ENCODE data around the gene VWA1. TPM values are rescaled to one million over a fixed set of nuclear protein-coding genes. Genes with fewer than 3 reads are reported as not detected.
"Not testable (repeated sequence)": the region's sequence is repeated elsewhere in the genome, so short reads cannot be mapped to it uniquely, and the experiment has no call there.

VWA1 gene
- total RNA-seq, 4 donors from 2014 or later = 142 to 261 (median 161) TPM

GRCh38 chr1:1415751-1416150, 19.7 kb upstream of the VWA1 start:
- H3K36me3 ChIP-seq = peaks cover 0 to 7% (median 0%) of the 10 kb centered on the region in 3 donors
- H3K4me3 ChIP-seq = no peak overlapping the region
- no peak for DNase-seq (ENCODE audit: low spot score in 2 of 2)
- H3K4me1 ChIP-seq = peaks cover 0 to 30% (median 4%) of the 10 kb centered on the region in 4 donors
- peak overlapping the region in 1 of 4 donors; percentile 17 for H3K27ac ChIP-seq
- 76 to 77% methylated on average over 13 of the region's 13 CpGs for WGBS, 2 donors
- no peaks in the 10 kb centered on the region for H3K27me3 ChIP-seq
- H3K9me3 ChIP-seq = no peaks in the 10 kb centered on the region
- TF ChIP-seq POLR2A (IDR thresholded peaks at IDR 0.05) = no peak

GRCh38 chr1:1417396-1417795, 18.1 kb upstream of the VWA1 start:
- not testable (repeated sequence) for H3K9me3 ChIP-seq; DNase-seq (ENCODE audit: low spot score in 2 of 2); H3K27ac ChIP-seq; H3K4me3 ChIP-seq; H3K36me3 ChIP-seq; H3K27me3 ChIP-seq
- 70% methylated on average over 5 of the region's 5 CpGs for WGBS, 2 donors
- peaks cover 0 to 44% (median 12%) of the 10 kb centered on the region in 4 donors for H3K4me1 ChIP-seq

- not testable (repeated sequence) for DNase-seq (ENCODE audit: low spot score in 2 of 2); H3K9me3 ChIP-seq; H3K27me3 ChIP-seq; H3K4me3 ChIP-seq; H3K36me3 ChIP-seq
- peaks cover 0 to 50% (median 16%) of the 10 kb centered on the region in 4 donors for H3K4me1 ChIP-seq
- WGBS, 2 donors = 83 to 84% methylated on average over 18 to 25 of the region's 25 CpGs
- H3K27ac ChIP-seq = peak overlapping the region in 1 of 4 donors; percentile 92
Measured at GRCh38 chr1:1417825-1418463, 17.5 kb upstream of the VWA1 start.

- peak overlapping the region in 1 of 4 donors; percentile 55 for H3K4me3 ChIP-seq
- H3K27me3 ChIP-seq = no peaks in the 10 kb centered on the region
- H3K9me3 ChIP-seq = no peaks in the 10 kb centered on the region
- peak overlapping the region; percentile 78 to 92 (median 81) for H3K27ac ChIP-seq
- H3K4me1 ChIP-seq = peaks cover 0 to 54% (median 18%) of the 10 kb centered on the region in 4 donors
- 80 to 87% methylated on average over 15 to 24 of the region's 26 CpGs for WGBS, 2 donors
- TF ChIP-seq CTCF (IDR thresholded peaks at IDR 0.05) = no peak
- TF ChIP-seq EP300 (IDR thresholded peaks at IDR 0.05) = no peak
- no peak for TF ChIP-seq POLR2A (IDR thresholded peaks at IDR 0.05)
- no peak for DNase-seq (ENCODE audit: low spot score in 2 of 2)
- no peaks in the 10 kb centered on the region for H3K36me3 ChIP-seq
Measured at GRCh38 chr1:1418464-1419362, 16.8 kb upstream of the VWA1 start.

- Histone ChIP-seq H3K27me3 (no peaks in the 10 kb centered on the region), H3K9me3 (no peaks in the 10 kb centered on the region), H3K4me1 (peaks cover 0 to 54% (median 18%) of the 10 kb centered on the region in 4 donors), H3K4me3 (peak overlapping the region; percentile 36 to 55 (median 45)), H3K27ac (peak overlapping the region; percentile 78 to 92 (median 81)), H3K36me3 (no peaks in the 10 kb centered on the region)
- 45 to 79% methylated on average over 5 to 19 of the region's 21 CpGs for WGBS, 2 donors
- no peak for DNase-seq (ENCODE audit: low spot score in 2 of 2)
- TF ChIP-seq CTCF (IDR thresholded peaks at IDR 0.05) (no peak), EP300 (IDR thresholded peaks at IDR 0.05) (no peak), POLR2A (IDR thresholded peaks at IDR 0.05) (no peak)
Measured at GRCh38 chr1:1419363-1419812, 16.1 kb upstream of the VWA1 start.

- WGBS, 2 donors = 11 to 50% methylated on average over 4 to 35 of the region's 112 CpGs
Measured at GRCh38 chr1:1419813-1420653, 15.5 kb upstream of the VWA1 start.

More at GRCh38 chr1:1419813-1420653, 15.5 kb upstream of the VWA1 start:
- Histone ChIP-seq H3K27me3 (no peaks in the 10 kb centered on the region), H3K4me3 (peak overlapping the region; percentile 42 to 55 (median 45)), H3K36me3 (no peaks in the 10 kb centered on the region), H3K9me3 (no peaks in the 10 kb centered on the region), H3K4me1 (peaks cover 0 to 57% (median 18%) of the 10 kb centered on the region in 4 donors), H3K27ac (peak overlapping the region; percentile 78 to 94 (median 88))
- TF ChIP-seq EP300 (IDR thresholded peaks at IDR 0.05) (no peak), POLR2A (IDR thresholded peaks at IDR 0.05) (no peak), CTCF (IDR thresholded peaks at IDR 0.05) (peak in 3 of 5 experiments; percentile 24 to 51 (median 30))
- no peak for DNase-seq (ENCODE audit: low spot score in 2 of 2)

Measured in tibial nerve (tissue), 4 donors.